Activated CD4-positive, alpha-beta T cell treated with anti-CD3 and anti-CD28 coated beads, Interleukin-2, amount 50 U/mL, for 48 hours (primary cell): ENCODE results near the gene CLUH.

Experiments
- DNase-seq, 2 experiments: peaks; one replicate each; pipeline ENCODE4 v3.0.0-alpha.2; 2020

CLUH gene

GRCh38 chr17:2718150-2718938, 6.8 kb upstream of the CLUH start:
- DNase-seq = no peak

GRCh38 chr17:2716649-2717048, 5.1 kb upstream of the CLUH start:
- no peak for DNase-seq

GRCh38 chr17:2713881-2714280, 2.3 kb upstream of the CLUH start:
- DNase-seq = no peak

GRCh38 chr17:2712300-2713043, 908 bp upstream of the CLUH start:
- no peak for DNase-seq

- DNase-seq = peak in 1 of 2 experiments; percentile 46
Measured at GRCh38 chr17:2710803-2711607, 559 bp downstream of the CLUH start.

GRCh38 chr17:2710071-2710802, 1.3 kb downstream of the CLUH start:
- no peak for DNase-seq

- no peak for DNase-seq
Measured at GRCh38 chr17:2709183-2709661, 2.3 kb downstream of the CLUH start.

GRCh38 chr17:2708585-2709182, 2.9 kb downstream of the CLUH start:
- DNase-seq = no peak

GRCh38 chr17:2707721-2708584, 3.6 kb downstream of the CLUH start:
- DNase-seq = peak in 1 of 2 experiments; percentile 38

- DNase-seq = no peak
Measured at GRCh38 chr17:2706911-2707510, 4.6 kb downstream of the CLUH start.

- no peak for DNase-seq
Measured at GRCh38 chr17:2705888-2706795, 5.4 kb downstream of the CLUH start.

GRCh38 chr17:2705263-2705662, 6.3 kb downstream of the CLUH start:
- DNase-seq = no peak

- DNase-seq = no peak
Measured at GRCh38 chr17:2704890-2705248, 6.7 kb downstream of the CLUH start.

- no peak for DNase-seq
Measured at GRCh38 chr17:2704031-2704889, 7.3 kb downstream of the CLUH start.

- no peak for DNase-seq
Measured at GRCh38 chr17:2703606-2704005, 8.0 kb downstream of the CLUH start.

- no peak for DNase-seq
Measured at GRCh38 chr17:2703181-2703580, 8.4 kb downstream of the CLUH start.

GRCh38 chr17:2701996-2702741, 9.4 kb downstream of the CLUH start:
- DNase-seq = no peak
